Measurements from ENCODE around the gene ACTN4.

GRCh38 chr19:38648769-38649304 is 1.4 kb downstream of the ACTN4 start:
- TF ChIP-seq MAX (IDR thresholded peaks at IDR 0.05): no peak
- no peak for TF ChIP-seq RCOR1 (IDR thresholded peaks at IDR 0.05; ENCODE audit: low read depth, low read length)
- TF ChIP-seq MAFK (IDR thresholded peaks at IDR 0.05; ENCODE audit: partially characterized antibody): no peak
- TF ChIP-seq ESRRA (IDR thresholded peaks at IDR 0.05; ENCODE audit: borderline replicate concordance, low read length): no peak
- no peak for TF ChIP-seq ELK1 (IDR thresholded peaks at IDR 0.05; ENCODE audit: low read depth, low read length)
- no peak for TF ChIP-seq CEBPB (IDR thresholded peaks at IDR 0.05)
- no peak for TF ChIP-seq SREBF2 (IDR thresholded peaks at IDR 0.05)
- no peak for TF ChIP-seq RAD21 (conservative IDR thresholded peaks at IDR 0.05 in 1 of 2, IDR thresholded peaks at IDR 0.05 in 1 of 2)
- TF ChIP-seq EP300 (IDR thresholded peaks at IDR 0.05): no peak
- TF ChIP-seq BCL3 (IDR thresholded peaks at IDR 0.05): no peak; the same call in 2 of the 3 replicates
- TF ChIP-seq POLR2A (IDR thresholded peaks at IDR 0.05; ENCODE audit: low read length): no peak
- no peak for TF ChIP-seq HEYL (CRISPR knock-in tag; IDR thresholded peaks at IDR 0.05)
